ENCODE data around the gene WDFY4. TPM values are rescaled to one million over a fixed set of nuclear protein-coding genes. Genes with fewer than 3 reads are reported as not detected.

The WDFY4 gene
- total RNA-seq, 6 experiments from 2014 or later = not detected

- TF ChIP-seq CTCF (IDR thresholded peaks at IDR 0.05) = no peak
- no peaks in the 10 kb centered on the region for H3K4me1 Mint-ChIP-seq (ENCODE audit: low read depth)
- no peak overlapping the region for H3K27ac Mint-ChIP-seq
- no peak overlapping the region for H3K4me3 Mint-ChIP-seq
- H3K27me3 Mint-ChIP-seq (ENCODE audit: insufficient read depth) = peaks cover 29% of the 10 kb centered on the region
- no peaks in the 10 kb centered on the region for H3K9me3 Mint-ChIP-seq
- DNase-seq = no peak
- H3K36me3 Mint-ChIP-seq (ENCODE audit: low read depth) = no peaks in the 10 kb centered on the region
Observed at GRCh38 chr10:48742891-48743860, 58.5 kb downstream of the WDFY4 start.

- Mint-ChIP-seq H3K9me3 (no peaks in the 10 kb centered on the region), H3K4me3 (no peak overlapping the region), H3K36me3 (ENCODE audit: low read depth) (no peaks in the 10 kb centered on the region), H3K4me1 (ENCODE audit: low read depth) (no peaks in the 10 kb centered on the region), H3K27me3 (ENCODE audit: insufficient read depth) (peaks cover 23% of the 10 kb centered on the region), H3K27ac (no peak overlapping the region)
- TF ChIP-seq CTCF (IDR thresholded peaks at IDR 0.05) = no peak
- DNase-seq = no peak
Observed at GRCh38 chr10:48744587-48744986, 59.9 kb downstream of the WDFY4 start.

DNA sequence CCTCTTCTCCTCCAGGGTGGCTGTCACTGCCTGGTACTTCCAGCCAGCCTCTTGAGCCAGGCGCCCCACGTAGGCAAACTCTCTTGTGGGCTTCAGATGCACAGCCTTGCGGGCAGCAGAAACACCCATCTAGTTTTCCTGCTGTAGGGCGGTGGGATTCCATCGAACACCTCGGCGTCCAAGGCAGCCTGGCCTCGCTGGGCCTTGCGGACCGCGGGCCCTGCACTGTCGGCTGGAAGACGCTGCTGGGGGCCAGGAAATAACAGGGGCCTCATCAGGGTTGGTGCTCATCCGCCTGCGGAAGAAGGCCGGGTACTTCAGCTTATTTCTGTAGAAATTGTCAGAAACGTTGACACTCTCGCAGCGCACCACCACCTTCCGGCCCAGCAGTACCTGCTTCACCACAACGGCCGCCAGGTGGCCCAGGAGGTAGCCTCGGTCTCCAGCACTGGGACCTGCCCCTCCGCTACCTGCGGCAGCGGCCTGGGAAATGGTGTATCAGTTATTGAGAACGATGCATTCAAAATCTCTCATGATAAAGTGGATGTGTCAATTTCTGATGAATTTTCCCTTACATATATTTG is 61.1 kb downstream of the WDFY4 start:
- Mint-ChIP-seq H3K4me1 (ENCODE audit: low read depth) (no peaks in the 10 kb centered on the region), H3K27me3 (ENCODE audit: insufficient read depth) (peaks cover 18% of the 10 kb centered on the region), H3K27ac (no peak overlapping the region), H3K4me3 (no peak overlapping the region), H3K9me3 (no peaks in the 10 kb centered on the region), H3K36me3 (ENCODE audit: low read depth) (no peaks in the 10 kb centered on the region)
- no peak for DNase-seq
- TF ChIP-seq CTCF (IDR thresholded peaks at IDR 0.05) = peak; percentile 21

DNA sequence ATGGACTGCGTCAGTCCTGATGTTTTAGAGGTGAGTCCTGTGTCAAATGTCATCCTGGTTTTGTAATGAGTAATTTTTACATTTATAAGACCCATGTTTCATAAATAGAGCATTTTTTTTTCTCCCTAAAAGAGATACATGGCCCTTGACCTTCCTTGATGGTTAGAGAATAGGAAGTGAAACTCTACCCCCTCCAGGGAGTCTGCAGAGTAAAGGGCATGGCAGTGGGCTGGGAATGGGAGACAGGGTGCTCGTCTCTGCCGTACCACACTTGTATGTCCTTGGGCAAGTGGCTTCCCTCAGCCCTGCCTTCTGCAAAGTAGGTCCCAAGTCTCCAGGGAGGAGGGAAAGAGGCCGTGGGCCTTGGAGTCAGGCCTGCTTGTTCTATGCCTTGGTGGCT is 63.9 kb downstream of the WDFY4 start:
- H3K27me3 Mint-ChIP-seq (ENCODE audit: insufficient read depth) = peaks cover 11% of the 10 kb centered on the region
- H3K27ac Mint-ChIP-seq = no peak overlapping the region
- no peaks in the 10 kb centered on the region for H3K9me3 Mint-ChIP-seq
- DNase-seq = no peak
- no peaks in the 10 kb centered on the region for H3K4me1 Mint-ChIP-seq (ENCODE audit: low read depth)
- TF ChIP-seq CTCF (IDR thresholded peaks at IDR 0.05) = no peak
- no peaks in the 10 kb centered on the region for H3K36me3 Mint-ChIP-seq (ENCODE audit: low read depth)
- H3K4me3 Mint-ChIP-seq = no peak overlapping the region

GRCh38 chr10:48749254-48749787 is 64.6 kb downstream of the WDFY4 start:
- Mint-ChIP-seq H3K4me1 (ENCODE audit: low read depth) (no peaks in the 10 kb centered on the region), H3K36me3 (ENCODE audit: low read depth) (no peaks in the 10 kb centered on the region), H3K9me3 (no peaks in the 10 kb centered on the region), H3K27ac (no peak overlapping the region), H3K27me3 (ENCODE audit: insufficient read depth) (peaks cover 6% of the 10 kb centered on the region), H3K4me3 (no peak overlapping the region)
- TF ChIP-seq CTCF (IDR thresholded peaks at IDR 0.05) = no peak
- no peak for DNase-seq
